ENCODE results near the gene SYNE3. TPM values are rescaled to one million over a fixed set of nuclear protein-coding genes. Genes with fewer than 3 reads are reported as not detected.

The SYNE3 gene
- total RNA-seq, 1 donor from 2014 or later: 105 TPM

- Mint-ChIP-seq H3K27me3 (ENCODE audit: unreplicated experiment) (no peaks in the 10 kb centered on the region), H3K4me3 (ENCODE audit: unreplicated experiment) (peak overlapping the region; percentile 56), H3K27ac (ENCODE audit: unreplicated experiment) (peak overlapping the region; percentile 98), H3K36me3 (ENCODE audit: unreplicated experiment) (peaks cover 5% of the 10 kb centered on the region), H3K9me3 (ENCODE audit: unreplicated experiment) (no peaks in the 10 kb centered on the region), H3K4me1 (ENCODE audit: unreplicated experiment) (peaks cover 80% of the 10 kb centered on the region)
- TF ChIP-seq, protein P1, sequence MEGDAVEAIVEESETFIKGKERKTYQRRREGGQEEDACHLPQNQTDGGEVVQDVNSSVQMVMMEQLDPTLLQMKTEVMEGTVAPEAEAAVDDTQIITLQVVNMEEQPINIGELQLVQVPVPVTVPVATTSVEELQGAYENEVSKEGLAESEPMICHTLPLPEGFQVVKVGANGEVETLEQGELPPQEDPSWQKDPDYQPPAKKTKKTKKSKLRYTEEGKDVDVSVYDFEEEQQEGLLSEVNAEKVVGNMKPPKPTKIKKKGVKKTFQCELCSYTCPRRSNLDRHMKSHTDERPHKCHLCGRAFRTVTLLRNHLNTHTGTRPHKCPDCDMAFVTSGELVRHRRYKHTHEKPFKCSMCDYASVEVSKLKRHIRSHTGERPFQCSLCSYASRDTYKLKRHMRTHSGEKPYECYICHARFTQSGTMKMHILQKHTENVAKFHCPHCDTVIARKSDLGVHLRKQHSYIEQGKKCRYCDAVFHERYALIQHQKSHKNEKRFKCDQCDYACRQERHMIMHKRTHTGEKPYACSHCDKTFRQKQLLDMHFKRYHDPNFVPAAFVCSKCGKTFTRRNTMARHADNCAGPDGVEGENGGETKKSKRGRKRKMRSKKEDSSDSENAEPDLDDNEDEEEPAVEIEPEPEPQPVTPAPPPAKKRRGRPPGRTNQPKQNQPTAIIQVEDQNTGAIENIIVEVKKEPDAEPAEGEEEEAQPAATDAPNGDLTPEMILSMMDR (IDR thresholded peaks at IDR 0.05): no peak
- no peak for DNase-seq (ENCODE audit: extremely low spot score, unreplicated experiment)
These were observed 7.5 kb upstream of the SYNE3 start for GRCh38 chr14:95523815-95524448.

DNA sequence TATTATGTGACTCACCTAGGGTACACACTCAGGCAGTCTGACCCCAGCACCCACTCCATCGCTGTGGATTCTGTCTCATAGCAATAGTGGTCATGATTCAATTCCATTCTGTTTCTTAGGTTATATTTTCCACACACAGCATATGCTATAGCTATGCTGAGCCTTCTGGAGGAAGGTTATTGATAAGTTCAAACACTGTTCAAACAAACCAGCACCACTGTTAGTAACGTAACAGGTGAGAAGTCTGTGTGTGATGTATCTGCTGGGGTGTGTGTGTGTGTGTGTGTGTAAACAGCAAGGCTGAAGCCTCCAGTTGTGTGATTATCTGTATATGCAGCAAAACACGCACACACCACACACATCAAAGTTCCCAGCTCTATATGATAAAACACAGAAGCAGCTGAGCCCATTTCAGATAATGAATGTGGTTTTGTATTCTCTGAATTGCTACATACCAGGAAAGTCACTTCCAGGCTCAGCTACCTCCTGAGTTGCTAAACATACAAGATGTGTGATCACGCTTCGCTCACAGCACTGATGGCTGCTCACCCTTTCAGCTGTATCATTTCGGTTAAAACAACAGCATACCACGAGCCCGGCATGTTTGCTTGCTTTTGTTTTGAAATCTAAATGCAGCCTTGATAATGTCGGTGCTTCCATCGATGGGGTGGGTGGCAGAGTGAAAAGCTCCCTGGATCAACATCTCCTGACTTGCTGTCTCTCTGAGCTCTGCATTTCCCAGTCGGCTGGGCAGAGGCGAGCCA lies 6.8 kb upstream of the SYNE3 start:
- H3K27me3 Mint-ChIP-seq (ENCODE audit: unreplicated experiment): no peaks in the 10 kb centered on the region
- peaks cover 83% of the 10 kb centered on the region for H3K4me1 Mint-ChIP-seq (ENCODE audit: unreplicated experiment)
- peaks cover 4% of the 10 kb centered on the region for H3K36me3 Mint-ChIP-seq (ENCODE audit: unreplicated experiment)
- peak overlapping the region; percentile 98 for H3K27ac Mint-ChIP-seq (ENCODE audit: unreplicated experiment)
- DNase-seq (ENCODE audit: extremely low spot score, unreplicated experiment): no peak
- TF ChIP-seq, protein P1 (IDR thresholded peaks at IDR 0.05): no peak
- peak overlapping the region; percentile 56 for H3K4me3 Mint-ChIP-seq (ENCODE audit: unreplicated experiment)
- H3K9me3 Mint-ChIP-seq (ENCODE audit: unreplicated experiment): no peaks in the 10 kb centered on the region

- Mint-ChIP-seq H3K9me3 (ENCODE audit: unreplicated experiment) (no peaks in the 10 kb centered on the region), H3K4me1 (ENCODE audit: unreplicated experiment) (peaks cover 87% of the 10 kb centered on the region), H3K36me3 (ENCODE audit: unreplicated experiment) (peaks cover 4% of the 10 kb centered on the region), H3K27me3 (ENCODE audit: unreplicated experiment) (no peaks in the 10 kb centered on the region), H3K27ac (ENCODE audit: unreplicated experiment) (peak overlapping the region; percentile 98), H3K4me3 (ENCODE audit: unreplicated experiment) (peak overlapping the region; percentile 22)
- TF ChIP-seq, protein P1 (IDR thresholded peaks at IDR 0.05): no peak
- no peak for DNase-seq (ENCODE audit: extremely low spot score, unreplicated experiment)
These were observed 6.1 kb upstream of the SYNE3 start for GRCh38 chr14:95522556-95522955.

DNA sequence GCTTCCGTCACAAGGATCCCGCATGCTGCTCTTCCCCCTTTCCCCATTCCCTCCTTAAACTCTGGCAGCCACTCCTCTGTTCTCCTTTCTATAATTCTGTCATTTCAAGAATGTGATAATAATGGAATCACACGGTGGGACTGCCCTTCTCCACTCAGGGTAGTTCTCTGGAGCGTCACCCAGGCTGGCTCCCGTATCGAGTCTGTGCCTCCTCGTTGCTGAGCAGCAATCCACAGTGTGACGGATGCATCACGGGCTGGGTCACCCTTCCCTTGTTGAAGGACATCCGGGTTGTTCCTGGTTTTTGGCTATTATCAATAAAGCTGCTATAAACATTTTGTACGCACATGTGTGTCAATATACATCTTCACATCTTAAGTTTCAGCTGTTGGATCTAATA lies 5.7 kb upstream of the SYNE3 start:
- no peak for DNase-seq (ENCODE audit: extremely low spot score, unreplicated experiment)
- Mint-ChIP-seq H3K27ac (ENCODE audit: unreplicated experiment) (peak overlapping the region; percentile 98), H3K9me3 (ENCODE audit: unreplicated experiment) (no peaks in the 10 kb centered on the region), H3K27me3 (ENCODE audit: unreplicated experiment) (no peaks in the 10 kb centered on the region), H3K4me3 (ENCODE audit: unreplicated experiment) (no peak overlapping the region), H3K36me3 (ENCODE audit: unreplicated experiment) (peaks cover 4% of the 10 kb centered on the region), H3K4me1 (ENCODE audit: unreplicated experiment) (peaks cover 87% of the 10 kb centered on the region)
- TF ChIP-seq, protein P1 (IDR thresholded peaks at IDR 0.05): no peak

GRCh38 chr14:95521001-95521400 lies 4.6 kb upstream of the SYNE3 start:
- DNase-seq (ENCODE audit: extremely low spot score, unreplicated experiment): no peak
- TF ChIP-seq, protein P1 (IDR thresholded peaks at IDR 0.05): no peak
- H3K4me1 Mint-ChIP-seq (ENCODE audit: unreplicated experiment): peaks cover 80% of the 10 kb centered on the region
- H3K27ac Mint-ChIP-seq (ENCODE audit: unreplicated experiment): peak overlapping the region; percentile 18
- H3K27me3 Mint-ChIP-seq (ENCODE audit: unreplicated experiment): no peaks in the 10 kb centered on the region
- peaks cover 4% of the 10 kb centered on the region for H3K36me3 Mint-ChIP-seq (ENCODE audit: unreplicated experiment)
- H3K9me3 Mint-ChIP-seq (ENCODE audit: unreplicated experiment): no peaks in the 10 kb centered on the region
- no peak overlapping the region for H3K4me3 Mint-ChIP-seq (ENCODE audit: unreplicated experiment)

Data from osteocyte (in vitro differentiated cells).